Pancreas (tissue), 10 donors: ENCODE results near the gene MYO1E. TPM values are rescaled to one million over a fixed set of nuclear protein-coding genes. Genes with fewer than 3 reads are reported as not detected.

Experiments used
- ATAC-seq, 4 donors: fragments of 200-7000 bp; cut with Tn5 transposase; one replicate each; pipeline versions ENCODE4 v1.8.0 to v1.9.1; 2020; ENCODE audit warnings: mild to moderate bottlenecking in 4 of 4, moderate library complexity in 4 of 4
- DNase-seq, 6 donors: peaks; one replicate each; pipeline ENCODE4 v3.0.0-alpha.2; 2020
- FAIRE-seq: peaks from 2 replicates; lab custom pipeline; 2012; peaks lifted over from hg19 to GRCh38; lab: Jason Lieb, UNC
- H3K27ac ChIP-seq, 4 donors: fragments of 200-600 bp; sonication (generic); 1 replicate in 3 of 4; 2 replicates in 1 of 4; pipeline versions ENCODE4 v1.5.0 to v1.8.0; 2020
- H3K27me3 ChIP-seq, 4 donors: fragments of 200-600 bp; one replicate each; pipeline ENCODE4 v1.8.0; 2021
- H3K36me3 ChIP-seq, 3 donors: fragments of 200-600 bp; sonication (generic) in 1 of 3; one replicate each; pipeline versions ENCODE4 v1.5.0 to v1.8.0; 2020 to 2021
- H3K4me1 ChIP-seq, 3 donors: fragments of 200-600 bp; one replicate each; pipeline ENCODE4 v1.8.0; 2021
- H3K4me3 ChIP-seq, 4 donors: fragments of 200-600 bp; sonication (generic) in 2 of 4; one replicate each; pipeline versions ENCODE4 v1.5.0 to v1.8.0; 2020 to 2021
- H3K9me3 ChIP-seq, 4 donors: fragments of 200-600 bp; one replicate each; pipeline ENCODE4 v1.8.0; 2021
- CTCF ChIP-seq, 4 donors: fragments of 200-600 bp; sonication (generic) in 3 of 4; IDR thresholded peaks; one replicate each; pipeline versions ENCODE4 v1.5.0 to v1.8.0; 2021; ENCODE audit warnings: antibody characterized with exemption in 4 of 4
- WGBS, 2 donors: extraction: QIAGEN DNeasy Blood & Tissue Kit; methylation state at CpG; one replicate each; pipeline ENCODE4 v1.1.7; 2013; 5-methylcytosine and 5-hydroxymethylcytosine counted together
- intact Hi-C, 3 donors: fragments of 100-400 bp; cut with DNase I; formaldehyde crosslinking; loops; one replicate each; pipeline versions ENCODE4 v1.11.1 to v1.14.2; 2022
- polyA plus RNA-seq, 2 donors: library from polyadenylated mRNA; stranded (reverse); fragments of 200-250 nt; gene quantifications; one replicate each; pipeline ENCODE4 v1.2.3, GENCODE V29; 2013
- total RNA-seq, 6 donors: library from RNA; stranded (reverse); fragmentation: NEBNext Ultra II Directional in 4 of 6; extraction: Animal tissue kit (Norgen Biotek cat#: 25700) in 4 of 6; gene quantifications; one replicate each; pipeline versions ENCODE4 v1.2.1 to v1.2.4, GENCODE V29; 2021 to 2023
- donor health status: healthy with polysubstance abuse.
- donor health status: DM: no; HTN: no; CAD: no; lungs with moderate emphysema.
- donor health status: DM: no; HTN: no; CAD: no.
- donor health status: control.
- donor health status: control.
- donor health status: Bipolar disorder and iron deficiency.
- donor health status: DM: yes; HTN: yes; CAD: no.
- donor health status: DM: no; HTN: no; CAD: no.
- donor health status: DM: no; HTN: no; CAD: no.
- donor health status: DM: yes; HTN: yes; CAD: no.

Gene MYO1E
- total and polyA plus RNA-seq, 8 donors, result 7.8 to 81.1 (median 25.6) TPM

GRCh38 chr15:59279023-59279422, 93.6 kb downstream of the MYO1E start:
- Histone ChIP-seq H3K27me3 (no peaks in the 10 kb centered on the region), H3K36me3 (no peaks in the 10 kb centered on the region), H3K9me3 (no peaks in the 10 kb centered on the region), H3K4me1 (no peaks in the 10 kb centered on the region), H3K27ac (no peak overlapping the region), H3K4me3 (no peak overlapping the region)
- ATAC-seq (no peak), DNase-seq (no peak), FAIRE-seq (no peak)
- intact Hi-C loops, result no loop called here
- whole genome bisulfite sequencing, 2 donors, result 88 to 89% methylated on average over 5 of the region's 5 CpGs
- TF ChIP-seq CTCF (IDR thresholded peaks at IDR 0.05), result no peak

GRCh38 chr15:59278120-59278519, 94.6 kb downstream of the MYO1E start:
- Histone ChIP-seq H3K27me3 (no peaks in the 10 kb centered on the region), H3K27ac (no peak overlapping the region), H3K4me1 (no peaks in the 10 kb centered on the region), H3K4me3 (no peak overlapping the region), H3K9me3 (no peaks in the 10 kb centered on the region), H3K36me3 (no peaks in the 10 kb centered on the region)
- no peak for TF ChIP-seq CTCF (IDR thresholded peaks at IDR 0.05)
- FAIRE-seq (no peak), DNase-seq (no peak), ATAC-seq (peak in 2 of 4 donors; percentile 39 to 45)
- intact Hi-C loops, result no loop called here
- WGBS, 2 donors, result 74 to 78% methylated on average over 3 of the region's 3 CpGs

- FAIRE-seq, result no peak
- H3K9me3 ChIP-seq, result no peaks in the 10 kb centered on the region
- intact Hi-C loops, result no loop called here
- ATAC-seq, result peak in 2 of 4 donors; percentile 21 to 22
- H3K27me3 ChIP-seq, result no peaks in the 10 kb centered on the region
- no peaks in the 10 kb centered on the region for H3K4me1 ChIP-seq
- H3K27ac ChIP-seq, result no peak overlapping the region
- WGBS, 2 donors, result 88 to 94% methylated on average over 15 of the region's 15 CpGs
- H3K36me3 ChIP-seq, result no peaks in the 10 kb centered on the region
- no peak overlapping the region for H3K4me3 ChIP-seq
- DNase-seq, result no peak
- TF ChIP-seq CTCF (IDR thresholded peaks at IDR 0.05), result no peak
Observed at GRCh38 chr15:59276225-59277178, 96.2 kb downstream of the MYO1E start.

GRCh38 chr15:59274126-59274970, 98.3 kb downstream of the MYO1E start:
- FAIRE-seq (no peak), DNase-seq (no peak), ATAC-seq (peak in 3 of 4 donors; percentile 25 to 78 (median 48))
- Histone ChIP-seq H3K4me1 (no peaks in the 10 kb centered on the region), H3K27ac (no peak overlapping the region), H3K27me3 (no peaks in the 10 kb centered on the region), H3K9me3 (no peaks in the 10 kb centered on the region), H3K36me3 (no peaks in the 10 kb centered on the region), H3K4me3 (no peak overlapping the region)
- TF ChIP-seq CTCF (IDR thresholded peaks at IDR 0.05), result no peak
- intact Hi-C loops, result no loop called here
- 76 to 83% methylated on average over 6 of the region's 6 CpGs for WGBS, 2 donors
